HCT116 (cell line): ENCODE data around the gene SRI. TPM values are rescaled to one million over a fixed set of nuclear protein-coding genes. Genes with fewer than 3 reads are reported as not detected.

Source experiments
- ATAC-seq: fragments of 200-7000 bp; cut with Tn5 transposase; 2 replicates; pipeline ENCODE4 v1.9.1; 2020; ENCODE audit warnings: mild to moderate bottlenecking, moderate library complexity
- BruUV-seq: library from RNA; stranded (reverse); fragments of 400-500 nt; replicated peaks from 2 replicates; lab custom pipeline; 2021; lab: Mats Ljungman, UMichigan
- CTCF ChIA-PET: fragments of 300-600 bp; sonication (Branson Sonifier 250); formaldehyde crosslinking; loops from one replicate; lab custom pipeline; 2021; ENCODE audit warnings: antibody characterized with exemption; lab: Charles Lee
- POLR2A ChIA-PET: fragments of 300-600, 350-600 bp; sonication (Branson Sonifier 250); formaldehyde crosslinking; loops from one replicate; lab custom pipeline; 2021; ENCODE audit warnings: antibody characterized with exemption; lab: Charles Lee
- RAD21 ChIA-PET, 2 experiments: fragments of 300-600 bp; sonication (Branson Sonifier 250); formaldehyde crosslinking; loops; one replicate each; lab custom pipeline; 2023; ENCODE audit warnings: low total read pairs in 2 of 2; ENCODE audit not compliant: uncharacterized antibody in 2 of 2, unreplicated experiment in 2 of 2, low non-redundant PET in 1 of 2; lab: Charles Lee
- DNase-seq: peaks from one replicate; pipeline ENCODE4 v3.0.0-alpha.2; 2010; ENCODE audit warnings: low read depth, low spot score
- H2AFZ ChIP-seq: fragments of 200-600 bp; shearing (Covaris generic), sonication (generic); 2 replicates; pipeline ENCODE4 v1.6.1; 2017; ENCODE audit warnings: low read depth, mixed run types, mixed read lengths, antibody characterized with exemption, low read length; ENCODE audit not compliant: poor library complexity, severe bottlenecking
- H3K27ac ChIP-seq: 2 replicates; pipeline ENCODE4 v1.5.1; 2012; ENCODE audit warnings: low read depth, low read length
- H3K27me3 ChIP-seq: fragments of 200-600 bp; sonication (generic); 2 replicates; pipeline ENCODE4 v1.6.1; 2016; ENCODE audit warnings: mixed run types, low read length, mixed read lengths; ENCODE audit not compliant: insufficient read depth
- H3K36me3 ChIP-seq, 2 experiments: fragments of 200-500 bp in 1 of 2; fragments of 200-600 bp in 1 of 2; sonication (Bioruptor generic) in 1 of 2; sonication (generic) in 1 of 2; 2 replicates each; pipeline versions ENCODE4 v1.5.1 to v1.6.1; 2014 to 2016; ENCODE audit warnings: low read length in 2 of 2, inconsistent platforms in 1 of 2, mixed read lengths in 1 of 2, mixed run types in 1 of 2; ENCODE audit not compliant: insufficient read depth in 2 of 2, control insufficient read depth in 1 of 2
- H3K4me1 ChIP-seq, 2 experiments: fragments of 200-600 bp in 1 of 2; sonication (generic) in 1 of 2; 2 replicates each; pipeline versions ENCODE4 v1.5.1 to v1.6.1; 2012 to 2017; ENCODE audit warnings: low read length in 2 of 2, inconsistent platforms in 1 of 2, mild to moderate bottlenecking in 1 of 2, mixed read lengths in 1 of 2, mixed run types in 1 of 2, moderate library complexity in 1 of 2; ENCODE audit not compliant: insufficient read depth in 2 of 2, control insufficient read depth in 1 of 2
- H3K4me2 ChIP-seq: fragments of 200-600 bp; sonication (generic); 2 replicates; pipeline ENCODE4 v1.6.1; 2017; ENCODE audit warnings: mixed run types, low read length, mixed read lengths
- H3K4me3 ChIP-seq, 2 experiments: fragments of 200-600 bp in 1 of 2; sonication (generic) in 1 of 2; replicated peaks in 1 of 2; 2 replicates each; pipeline ENCODE4 v1.5.1; 2011 to 2016; ENCODE audit warnings: low read length in 2 of 2, control low read depth in 1 of 2, low read depth in 1 of 2, mild to moderate bottlenecking in 1 of 2, mixed read lengths in 1 of 2, mixed run types in 1 of 2
- H3K79me2 ChIP-seq: fragments of 200-600 bp; sonication (generic); 2 replicates; pipeline ENCODE4 v1.6.1; 2017; ENCODE audit warnings: mild to moderate bottlenecking, mixed run types, low read length, moderate library complexity, mixed read lengths; ENCODE audit not compliant: insufficient read depth
- H3K9ac ChIP-seq: fragments of 200-600 bp; sonication (generic); 2 replicates; pipeline ENCODE4 v1.6.1; 2016; ENCODE audit warnings: low read length, mixed read lengths
- H3K9me2 ChIP-seq: fragments of 200-600 bp; sonication (generic), shearing (Covaris generic); 2 replicates; pipeline ENCODE4 v1.6.1; 2017; ENCODE audit warnings: mixed run types, mild to moderate bottlenecking, moderate library complexity; ENCODE audit not compliant: insufficient read depth
- H3K9me3 ChIP-seq, 2 experiments: fragments of 200-500 bp in 1 of 2; fragments of 200-600 bp in 1 of 2; sonication (Bioruptor generic) in 1 of 2; sonication (generic) in 1 of 2; 2 replicates each; pipeline ENCODE4 v1.6.1; 2014 to 2017; ENCODE audit warnings: low read length in 2 of 2, mixed read lengths in 2 of 2, inconsistent platforms in 1 of 2, low read depth in 1 of 2, mild to moderate bottlenecking in 1 of 2, mixed run types in 1 of 2, moderate library complexity in 1 of 2; ENCODE audit not compliant: control insufficient read depth in 1 of 2, insufficient read depth in 1 of 2
- H4K20me1 ChIP-seq: fragments of 200-600 bp; sonication (generic), shearing (Covaris generic); 2 replicates; pipeline ENCODE4 v1.6.1; 2017; ENCODE audit warnings: mixed run types, mild to moderate bottlenecking, moderate library complexity; ENCODE audit not compliant: insufficient read depth
- ATF3 ChIP-seq: IDR thresholded peaks from 2 replicates; pipeline ENCODE4 v1.6.1; 2012
- CEBPB ChIP-seq: IDR thresholded peaks from 2 replicates; pipeline ENCODE4 v1.6.1; 2012; ENCODE audit warnings: low read depth
- CTCF ChIP-seq, 3 experiments: fragments of 200-600 bp in 1 of 3; sonication (generic) in 1 of 3; IDR thresholded peaks in 2 of 3; conservative IDR thresholded peaks in 1 of 3; 2 replicates each; pipeline ENCODE4 v1.5.1; 2012 to 2017; ENCODE audit warnings: low read depth in 2 of 3, low read length in 2 of 3, antibody characterized with exemption in 1 of 3, borderline replicate concordance in 1 of 3, control low read depth in 1 of 3, mild to moderate bottlenecking in 1 of 3, mixed read lengths in 1 of 3, mixed run types in 1 of 3, moderate library complexity in 1 of 3; ENCODE audit not compliant: insufficient read depth in 1 of 3
- ELF1 ChIP-seq: IDR thresholded peaks from 2 replicates; pipeline ENCODE4 v1.6.1; 2012; ENCODE audit warnings: low read depth, borderline replicate concordance
- FOSL1 ChIP-seq: IDR thresholded peaks from 2 replicates; pipeline ENCODE4 v1.6.1; 2012; ENCODE audit warnings: low read depth
- MAX ChIP-seq: IDR thresholded peaks from 2 replicates; pipeline ENCODE4 v1.6.1; 2012
- POLR2AphosphoS5 ChIP-seq: IDR thresholded peaks from 2 replicates; pipeline ENCODE4 v1.6.1; 2011; ENCODE audit warnings: mild to moderate bottlenecking, low read depth, low read length, moderate library complexity
- RAD21 ChIP-seq: IDR thresholded peaks from 2 replicates; pipeline ENCODE4 v1.6.1; 2012; ENCODE audit warnings: low read depth, mild to moderate bottlenecking
- REST ChIP-seq: IDR thresholded peaks from 2 replicates; pipeline ENCODE4 v1.6.1; 2012; ENCODE audit warnings: low read depth
- SIN3A ChIP-seq: IDR thresholded peaks from 2 replicates; pipeline ENCODE4 v1.6.1; 2012; ENCODE audit warnings: low read depth
- TCF7L2 ChIP-seq: IDR thresholded peaks from 2 replicates; pipeline ENCODE4 v1.7.0; 2011; ENCODE audit warnings: borderline replicate concordance, inconsistent platforms; ENCODE audit not compliant: insufficient read depth, insufficient read length; ENCODE audit errors: extremely low read depth
- ZBTB33 ChIP-seq: IDR thresholded peaks from 2 replicates; pipeline ENCODE4 v1.6.1; 2011; ENCODE audit warnings: mild to moderate bottlenecking, low read length, moderate library complexity; ENCODE audit not compliant: insufficient replicate concordance; ENCODE audit errors: extremely low read depth
- ZFX ChIP-seq: fragments of 450-650 bp; IDR thresholded peaks from 2 replicates; pipeline ENCODE4 v1.6.1; 2017
- intact Hi-C: fragments of 100-400 bp; cut with micrococcal nuclease; formaldehyde crosslinking; loops from 2 replicates; pipeline ENCODE4 v1.10.0; 2022
- total RNA-seq: library from RNA; stranded (reverse); gene quantifications from one replicate; pipeline ENCODE4 v1.2.1, GENCODE V29; 2021; ENCODE audit not compliant: unreplicated experiment

Gene SRI
- total RNA-seq, 1 experiment from 2014 or later = 114 TPM

- TF ChIP-seq ZFX = no peak
- no peak for TF ChIP-seq POLR2AphosphoS5
- no peak for TF ChIP-seq REST
- TF ChIP-seq MAX = no peak
- no peak for TF ChIP-seq CEBPB
- TF ChIP-seq ATF3 = no peak
- TF ChIP-seq, all 23 proteins: peak for 0
Observed at GRCh38 chr7:88200261-88200660, 19.6 kb downstream of the SRI start (continued).

GRCh38 chr7:88191911-88192310, 27.9 kb downstream of the SRI start:
- intact Hi-C loops = no loop called here
- BruUV-seq = no TSS peak
- Histone ChIP-seq H3K9me2 (no peaks in the 10 kb centered on the region), H3K9ac (no peak overlapping the region), H3K27me3 (no peaks in the 10 kb centered on the region), H3K79me2 (no peaks in the 10 kb centered on the region), H4K20me1 (no peaks in the 10 kb centered on the region), H3K4me2 (no peak overlapping the region), H3K4me1 (no peaks in the 10 kb centered on the region), H3K27ac (no peak overlapping the region), H3K4me3 (no peak overlapping the region), H3K9me3 (no peaks in the 10 kb centered on the region), H2AFZ (no peak overlapping the region), H3K36me3 (no peaks in the 10 kb centered on the region)
- POLR2A ChIA-PET = no interaction called here
- TF ChIP-seq CTCF (IDR thresholded peaks at IDR 0.05 in 2 of 3, conservative IDR thresholded peaks at IDR 0.05 in 1 of 3; ENCODE audit: borderline replicate concordance in 1 of 3, insufficient read depth in 1 of 3, low read depth in 2 of 3, low read length in 2 of 3) = no peak
- TF ChIP-seq SIN3A = no peak
- TF ChIP-seq ATF3 = no peak
- TF ChIP-seq ZBTB33 = no peak
- TF ChIP-seq ZFX = no peak
- TF ChIP-seq RAD21 = no peak
- no peak for TF ChIP-seq FOSL1
- TF ChIP-seq ELF1 = no peak
- no peak for TF ChIP-seq TCF7L2
- TF ChIP-seq MAX = no peak
- DNase-seq (no peak), ATAC-seq (no peak)
- RAD21 ChIA-PET = no interaction called here
- CTCF ChIA-PET = no interaction called here
